CD14-positive monocyte (primary cell): ENCODE data around the gene FGD6. TPM values are rescaled to one million over a fixed set of nuclear protein-coding genes. Genes with fewer than 3 reads are reported as not detected.

Source experiments
- DNase-seq, 3 donors: peaks; one replicate each; pipeline ENCODE4 v3.0.0-alpha.2; 2011 to 2022
- H2AFZ ChIP-seq: 2 replicates; pipeline ENCODE4 v1.6.0; 2012; ENCODE audit warnings: mild to moderate bottlenecking, low read depth, low read length, inconsistent platforms; ENCODE audit not compliant: insufficient read depth, poor library complexity, severe bottlenecking
- H3K27ac ChIP-seq, 2 donors: 1 replicate in 1 of 2; 2 replicates in 1 of 2; pipeline ENCODE4 v1.5.1; 2012 to 2013; ENCODE audit warnings: low read length in 2 of 2, control low read depth in 1 of 2, inconsistent platforms in 1 of 2, low read depth in 1 of 2, mild to moderate bottlenecking in 1 of 2
- H3K27me3 ChIP-seq, 2 donors: one replicate each; pipeline versions ENCODE4 v1.6.0 to v1.6.1; 2011 to 2013; ENCODE audit warnings: low read length in 2 of 2; ENCODE audit not compliant: control insufficient read depth in 2 of 2, insufficient read depth in 2 of 2
- H3K36me3 ChIP-seq, 2 donors: replicated peaks in 1 of 2; 1 replicate in 1 of 2; 2 replicates in 1 of 2; pipeline versions ENCODE4 v1.5.1 to v1.6.1; 2012 to 2013; ENCODE audit warnings: low read length in 2 of 2, control low read depth in 1 of 2, inconsistent platforms in 1 of 2, mild to moderate bottlenecking in 1 of 2; ENCODE audit not compliant: insufficient read depth in 2 of 2, control insufficient read depth in 1 of 2
- H3K4me1 ChIP-seq, 2 donors: 1 replicate in 1 of 2; 2 replicates in 1 of 2; pipeline versions ENCODE4 v1.5.1 to v1.6.1; 2012 to 2013; ENCODE audit warnings: low read length in 2 of 2, control low read depth in 1 of 2, inconsistent platforms in 1 of 2, mild to moderate bottlenecking in 1 of 2, moderate library complexity in 1 of 2; ENCODE audit not compliant: insufficient read depth in 2 of 2, control insufficient read depth in 1 of 2
- H3K4me2 ChIP-seq: replicated peaks from 2 replicates; pipeline ENCODE3; 2012; ENCODE audit warnings: low read length, moderate library complexity, mild to moderate bottlenecking; ENCODE audit not compliant: poor library complexity, severe bottlenecking; ENCODE audit errors: extremely low read depth
- H3K4me3 ChIP-seq, 3 experiments: fragments of 200-600 bp in 1 of 3; sonication (generic) in 1 of 3; replicated peaks in 1 of 3; 1 replicate in 2 of 3; 2 replicates in 1 of 3; pipeline ENCODE4 v1.5.1; 2011 to 2013; ENCODE audit warnings: low read length in 3 of 3, mild to moderate bottlenecking in 3 of 3, control low read depth in 2 of 3, low read depth in 2 of 3, inconsistent platforms in 1 of 3, moderate library complexity in 1 of 3
- H3K79me2 ChIP-seq: 2 replicates; pipeline ENCODE4 v1.6.0; 2012; ENCODE audit warnings: mild to moderate bottlenecking, control low read depth, inconsistent platforms, low read length, moderate library complexity; ENCODE audit not compliant: insufficient read depth
- H3K9ac ChIP-seq: 2 replicates; pipeline ENCODE4 v1.6.0; 2017; ENCODE audit warnings: low read length, mild to moderate bottlenecking; ENCODE audit not compliant: insufficient read depth, poor library complexity, severe bottlenecking
- H3K9me3 ChIP-seq, 2 donors: replicated peaks in 1 of 2; 1 replicate in 1 of 2; 2 replicates in 1 of 2; pipeline versions ENCODE4 v1.5.1 to v1.6.1; 2012 to 2013; ENCODE audit warnings: low read length in 2 of 2, control low read depth in 1 of 2; ENCODE audit not compliant: control insufficient read depth in 1 of 2, insufficient read depth in 1 of 2
- H4K20me1 ChIP-seq: 2 replicates; pipeline ENCODE4 v1.6.0; 2012; ENCODE audit warnings: mild to moderate bottlenecking, low read length, control low read depth, moderate library complexity; ENCODE audit not compliant: insufficient read depth
- H3K27ac Mint-ChIP-seq, 7 donors: one replicate each; pipeline ENCODE4 v1.8.0; 2020; ENCODE audit warnings: mild to moderate bottlenecking in 7 of 7, mixed read lengths in 7 of 7, moderate library complexity in 6 of 7, inconsistent platforms in 2 of 7
- H3K27me3 Mint-ChIP-seq, 3 donors: one replicate each; pipeline ENCODE4 v1.8.0; 2021 to 2022; ENCODE audit warnings: low read depth in 3 of 3, mild to moderate bottlenecking in 3 of 3, mixed read lengths in 3 of 3, moderate library complexity in 3 of 3, inconsistent platforms in 1 of 3
- H3K36me3 Mint-ChIP-seq, 2 donors: one replicate each; pipeline ENCODE4 v1.8.0; 2020; ENCODE audit warnings: mixed read lengths in 2 of 2, inconsistent platforms in 1 of 2, mild to moderate bottlenecking in 1 of 2
- H3K4me1 Mint-ChIP-seq: one replicate; pipeline ENCODE4 v1.8.0; 2020; ENCODE audit warnings: mild to moderate bottlenecking, mixed read lengths
- H3K4me3 Mint-ChIP-seq, 2 donors: one replicate each; pipeline ENCODE4 v1.8.0; 2020; ENCODE audit warnings: mild to moderate bottlenecking in 2 of 2, mixed read lengths in 2 of 2, moderate library complexity in 1 of 2
- H3K9me3 Mint-ChIP-seq, 7 donors: one replicate each; pipeline ENCODE4 v1.8.0; 2020 to 2022; ENCODE audit warnings: mixed read lengths in 7 of 7, mild to moderate bottlenecking in 6 of 7, moderate library complexity in 6 of 7, inconsistent platforms in 2 of 7
- CTCF ChIP-seq: fragments of 200-600 bp; IDR thresholded peaks from one replicate; pipeline ENCODE4 v1.8.0; 2022; ENCODE audit warnings: antibody characterized with exemption, mild to moderate bottlenecking
- WGBS: methylation state at CpG from one replicate; pipeline ENCODE4 v1.1.5; 2013; ENCODE audit warnings: missing lambda C conversion rate; ENCODE audit not compliant: insufficient coverage; 5-methylcytosine and 5-hydroxymethylcytosine counted together
- intact Hi-C, 2 donors: fragments of 100-400 bp; cut with micrococcal nuclease; formaldehyde crosslinking; loops; one replicate each; pipeline versions ENCODE4 v1.15.0 to v1.15.1; 2023
- polyA plus RNA-seq, 3 donors: library from polyadenylated mRNA; depleted of rRNA in 1 of 3; unstranded in 2 of 3; stranded (reverse) in 1 of 3; fragments of 300-500 nt in 2 of 3; fragments of >200 nt in 1 of 3; fragmentation: Illumina TruSeq in 2 of 3; gene quantifications; 1 replicate in 2 of 3; 2 replicates in 1 of 3; pipeline ENCODE4 v1.2.3, GENCODE V29; 2012 to 2021

FGD6 gene
- polyA plus RNA-seq, 3 donors, result 4.0 to 8.1 (median 5.3) TPM

- Mint-ChIP-seq H3K4me1 (peaks cover 14% of the 10 kb centered on the region), H3K36me3 (peaks cover 37 to 50% of the 10 kb centered on the region in 2 donors), H3K9me3 (peaks cover 0 to 3% (median 0%) of the 10 kb centered on the region in 7 donors), H3K4me3 (no peak overlapping the region), H3K27ac (no peak overlapping the region), H3K27me3 (peaks cover 0 to 3% (median 2%) of the 10 kb centered on the region in 3 donors)
- Histone ChIP-seq H2AFZ (no peak overlapping the region), H3K4me2 (no peak overlapping the region), H3K79me2 (no peaks in the 10 kb centered on the region), H3K27me3 (no peaks in the 10 kb centered on the region), H3K4me3 (no peak overlapping the region), H3K27ac (no peak overlapping the region), H3K36me3 (peaks cover 21 to 43% of the 10 kb centered on the region in 2 donors), H3K9me3 (no peaks in the 10 kb centered on the region), H3K4me1 (peaks cover 2 to 10% of the 10 kb centered on the region in 2 donors), H3K9ac (no peak overlapping the region), H4K20me1 (peaks cover 15% of the 10 kb centered on the region)
- TF ChIP-seq CTCF, result no peak
- intact Hi-C loops, result no loop called here
- 0% methylated on average over 1 of the region's 4 CpGs for WGBS
- DNase-seq, result peak in 2 of 3 donors; percentile 12 to 42
These were observed 47.9 kb downstream of the FGD6 start for GRCh38 chr12:95169368-95169767.

DNA sequence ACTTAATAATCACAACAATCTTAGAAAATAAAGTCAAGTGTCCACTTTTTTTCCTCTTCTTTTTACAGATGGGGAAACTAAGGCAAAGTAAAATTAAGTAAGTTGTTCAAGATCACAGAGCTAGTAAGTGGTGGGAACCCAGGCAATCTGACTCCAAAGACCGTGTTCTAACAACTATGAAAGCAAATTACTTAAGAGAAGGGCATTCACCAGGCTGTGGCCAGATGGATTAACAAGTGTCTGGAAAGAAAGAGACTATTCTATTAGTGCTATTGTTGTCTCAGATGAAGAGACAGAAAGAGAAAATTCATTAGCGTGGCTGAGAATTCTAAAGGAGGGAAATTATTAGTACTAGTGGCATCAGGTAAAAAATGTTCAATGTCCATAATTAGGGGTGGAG, 48.5 kb downstream of the FGD6 start:
- Mint-ChIP-seq H3K36me3 (peaks cover 37 to 50% of the 10 kb centered on the region in 2 donors), H3K4me3 (no peak overlapping the region), H3K27ac (no peak overlapping the region), H3K4me1 (peaks cover 11% of the 10 kb centered on the region), H3K27me3 (peaks cover 2 to 3% (median 3%) of the 10 kb centered on the region in 3 donors), H3K9me3 (peaks cover 0 to 3% (median 0%) of the 10 kb centered on the region in 7 donors)
- H3K9ac ChIP-seq, result no peak overlapping the region
- no peaks in the 10 kb centered on the region for H3K27me3 ChIP-seq
- TF ChIP-seq CTCF, result no peak
- H3K36me3 ChIP-seq, result peaks cover 21 to 43% of the 10 kb centered on the region in 2 donors
- no CpG with 5 or more reads among the region's 2 CpGs for WGBS
- H4K20me1 ChIP-seq, result peaks cover 12% of the 10 kb centered on the region
- no peak overlapping the region for H3K27ac ChIP-seq
- no peak overlapping the region for H3K4me3 ChIP-seq
- no peak overlapping the region for H3K4me2 ChIP-seq
- H2AFZ ChIP-seq, result no peak overlapping the region
- DNase-seq, result no peak
- H3K79me2 ChIP-seq, result no peaks in the 10 kb centered on the region
- no peaks in the 10 kb centered on the region for H3K9me3 ChIP-seq
- peaks cover 2 to 10% of the 10 kb centered on the region in 2 donors for H3K4me1 ChIP-seq
- intact Hi-C loops, result no loop called here
